ENCODE data around the gene PGLYRP3.
"Not testable (repeated sequence)": the region's sequence is repeated elsewhere in the genome, so short reads cannot be mapped to it uniquely, and the experiment has no call there.

PGLYRP3 gene

GRCh38 chr1:153348511-153349362 lies 36.0 kb upstream of the PGLYRP3 start, which contains the start of gene PGLYRP4:
PGLYRP4 (minus strand) TSS chr1:153348841; CDS start chr1:153347932, 909 bp downstream.
- no peak for DNase-seq

GRCh38 chr1:153347856-153348255 lies 35.1 kb upstream of the PGLYRP3 start:
- peak in 1 of 2 experiments; percentile 47 for DNase-seq

- DNase-seq, result not testable (repeated sequence)
Measured at GRCh38 chr1:153347049-153347448, 34.3 kb upstream of the PGLYRP3 start.

GRCh38 chr1:153346077-153346723 lies 33.4 kb upstream of the PGLYRP3 start:
- DNase-seq, result no peak

- DNase-seq, result peak in 1 of 2 experiments; percentile 36
Measured at GRCh38 chr1:153345187-153346076, 32.7 kb upstream of the PGLYRP3 start.

- no peak for DNase-seq
Measured at GRCh38 chr1:153344718-153345025, 31.9 kb upstream of the PGLYRP3 start.

GRCh38 chr1:153343811-153344717 lies 31.3 kb upstream of the PGLYRP3 start:
- DNase-seq, result no peak

- DNase-seq, result no peak
Measured at GRCh38 chr1:153343040-153343681, 30.4 kb upstream of the PGLYRP3 start.

- DNase-seq, result no peak
Measured at GRCh38 chr1:153342178-153342577, 29.4 kb upstream of the PGLYRP3 start.

- DNase-seq, result no peak
Measured at GRCh38 chr1:153341431-153341934, 28.7 kb upstream of the PGLYRP3 start.

- DNase-seq, result no peak
Measured at GRCh38 chr1:153340356-153340755, 27.6 kb upstream of the PGLYRP3 start.

GRCh38 chr1:153339802-153340201 lies 27.1 kb upstream of the PGLYRP3 start:
- no peak for DNase-seq

GRCh38 chr1:153337980-153338853 lies 25.5 kb upstream of the PGLYRP3 start:
- DNase-seq, result no peak

GRCh38 chr1:153336650-153337049 lies 23.9 kb upstream of the PGLYRP3 start:
- no peak for DNase-seq

- no peak for DNase-seq
Measured at GRCh38 chr1:153333902-153334301, 21.1 kb upstream of the PGLYRP3 start.

- DNase-seq, result no peak
Measured at GRCh38 chr1:153324912-153325311, 12.2 kb upstream of the PGLYRP3 start.

GRCh38 chr1:153322568-153322967 lies 9.8 kb upstream of the PGLYRP3 start:
- no peak for DNase-seq

- DNase-seq, result not testable (repeated sequence)
Measured at GRCh38 chr1:153318145-153318544, 5.4 kb upstream of the PGLYRP3 start.

- DNase-seq, result not testable (repeated sequence)
Measured at GRCh38 chr1:153316013-153316412, 3.3 kb upstream of the PGLYRP3 start.

- not testable (repeated sequence) for DNase-seq
Measured at GRCh38 chr1:153314388-153314787, 1.6 kb upstream of the PGLYRP3 start.
